ENCODE results near the gene MPDU1.

Gene MPDU1

GRCh38 chr17:7541074-7541621 lies 42.5 kb upstream of the MPDU1 start:
- no peak overlapping the region for H3K4me3 ChIP-seq (ENCODE audit: insufficient read depth, low read length, poor library complexity, severe bottlenecking)
- peaks cover 14% of the 10 kb centered on the region; the same call in 1 of the 2 replicates for H3K9me3 ChIP-seq (ENCODE audit: insufficient read depth, low read length)
- H4K20me1 ChIP-seq (ENCODE audit: low read depth, low read length): no peaks in the 10 kb centered on the region
- no peaks in the 10 kb centered on the region for H3K79me2 ChIP-seq (ENCODE audit: insufficient read depth, low read length)
- no peaks in the 10 kb centered on the region for H3K36me3 ChIP-seq (ENCODE audit: low read length)
- no peak for TF ChIP-seq CTCF (IDR thresholded peaks at IDR 0.05; ENCODE audit: insufficient read depth, low read length, poor library complexity, severe bottlenecking)
- no peak for TF ChIP-seq EZH2phosphoT487 (conservative IDR thresholded peaks at IDR 0.05; ENCODE audit: low read length)
- no peaks in the 10 kb centered on the region for H3K27me3 ChIP-seq (ENCODE audit: low read length)
- no peak overlapping the region for H2AFZ ChIP-seq (ENCODE audit: low read depth, low read length, severe bottlenecking)
- no peaks in the 10 kb centered on the region for H3F3A ChIP-seq (ENCODE audit: insufficient read depth)
- no peaks in the 10 kb centered on the region for H3K9me2 ChIP-seq (replicated peaks; ENCODE audit: insufficient read depth, low read length)
- no peak overlapping the region for H3K9ac ChIP-seq (ENCODE audit: low read length)
- H3K4me2 ChIP-seq (ENCODE audit: low read depth, low read length, poor library complexity, severe bottlenecking): no peak overlapping the region
- H3K27ac ChIP-seq (ENCODE audit: low read depth, low read length): no peak overlapping the region

- no peak overlapping the region for H3K4me3 ChIP-seq (ENCODE audit: insufficient read depth, low read length, poor library complexity, severe bottlenecking)
- H3K79me2 ChIP-seq (ENCODE audit: insufficient read depth, low read length): no peaks in the 10 kb centered on the region
- H3K27ac ChIP-seq (ENCODE audit: low read depth, low read length): no peak overlapping the region
- no peaks in the 10 kb centered on the region for H3F3A ChIP-seq (ENCODE audit: insufficient read depth)
- H3K27me3 ChIP-seq (ENCODE audit: low read length): no peaks in the 10 kb centered on the region
- no peaks in the 10 kb centered on the region for H4K20me1 ChIP-seq (ENCODE audit: low read depth, low read length)
- H3K9ac ChIP-seq (ENCODE audit: low read length): no peak overlapping the region
- H3K9me3 ChIP-seq (ENCODE audit: insufficient read depth, low read length): no peaks in the 10 kb centered on the region
- no peaks in the 10 kb centered on the region for H3K9me2 ChIP-seq (replicated peaks; ENCODE audit: insufficient read depth, low read length)
- H2AFZ ChIP-seq (ENCODE audit: low read depth, low read length, severe bottlenecking): no peak overlapping the region
- H3K36me3 ChIP-seq (ENCODE audit: low read length): no peaks in the 10 kb centered on the region
- H3K4me2 ChIP-seq (ENCODE audit: low read depth, low read length, poor library complexity, severe bottlenecking): no peak overlapping the region
- TF ChIP-seq EZH2phosphoT487 (conservative IDR thresholded peaks at IDR 0.05; ENCODE audit: low read length) (no peak), CTCF (IDR thresholded peaks at IDR 0.05; ENCODE audit: insufficient read depth, low read length, poor library complexity, severe bottlenecking) (no peak)
These were observed 38.7 kb upstream of the MPDU1 start for GRCh38 chr17:7544911-7545310.

GRCh38 chr17:7548585-7549400 lies 34.9 kb upstream of the MPDU1 start, which contains the start of gene TNFSF12:
Gene TNFSF12 (plus strand): TSS chr17:7549058. CDS start chr17:7549154, 96 bp downstream.
- Histone ChIP-seq H3K9me2 (replicated peaks; ENCODE audit: insufficient read depth, low read length) (no peaks in the 10 kb centered on the region), H3K79me2 (ENCODE audit: insufficient read depth, low read length) (no peaks in the 10 kb centered on the region), H2AFZ (ENCODE audit: low read depth, low read length, severe bottlenecking) (no peak within 1 kb of the TSS), H3K4me2 (ENCODE audit: low read depth, low read length, poor library complexity, severe bottlenecking) (peak within 1 kb of the TSS; percentile 29), H3K9me3 (ENCODE audit: insufficient read depth, low read length) (no peaks in the 10 kb centered on the region), H3F3A (ENCODE audit: insufficient read depth) (no peaks in the 10 kb centered on the region), H3K9ac (ENCODE audit: low read length) (peak within 1 kb of the TSS; percentile 18; the same call in 1 of the 2 replicates), H4K20me1 (ENCODE audit: low read depth, low read length) (no peaks in the 10 kb centered on the region), H3K36me3 (ENCODE audit: low read length) (no peaks in the 10 kb centered on the region), H3K27ac (ENCODE audit: low read depth, low read length) (no peak within 1 kb of the TSS), H3K27me3 (ENCODE audit: low read length) (no peaks in the 10 kb centered on the region), H3K4me3 (ENCODE audit: insufficient read depth, low read length, poor library complexity, severe bottlenecking) (no peak within 1 kb of the TSS)
- TF ChIP-seq EZH2phosphoT487 (conservative IDR thresholded peaks at IDR 0.05; ENCODE audit: low read length) (no peak), CTCF (IDR thresholded peaks at IDR 0.05; ENCODE audit: insufficient read depth, low read length, poor library complexity, severe bottlenecking) (no peak)

Measured in SU-DHL-6 (cell line).